ENCODE measurements around the gene TTLL9.

TTLL9 gene

DNA sequence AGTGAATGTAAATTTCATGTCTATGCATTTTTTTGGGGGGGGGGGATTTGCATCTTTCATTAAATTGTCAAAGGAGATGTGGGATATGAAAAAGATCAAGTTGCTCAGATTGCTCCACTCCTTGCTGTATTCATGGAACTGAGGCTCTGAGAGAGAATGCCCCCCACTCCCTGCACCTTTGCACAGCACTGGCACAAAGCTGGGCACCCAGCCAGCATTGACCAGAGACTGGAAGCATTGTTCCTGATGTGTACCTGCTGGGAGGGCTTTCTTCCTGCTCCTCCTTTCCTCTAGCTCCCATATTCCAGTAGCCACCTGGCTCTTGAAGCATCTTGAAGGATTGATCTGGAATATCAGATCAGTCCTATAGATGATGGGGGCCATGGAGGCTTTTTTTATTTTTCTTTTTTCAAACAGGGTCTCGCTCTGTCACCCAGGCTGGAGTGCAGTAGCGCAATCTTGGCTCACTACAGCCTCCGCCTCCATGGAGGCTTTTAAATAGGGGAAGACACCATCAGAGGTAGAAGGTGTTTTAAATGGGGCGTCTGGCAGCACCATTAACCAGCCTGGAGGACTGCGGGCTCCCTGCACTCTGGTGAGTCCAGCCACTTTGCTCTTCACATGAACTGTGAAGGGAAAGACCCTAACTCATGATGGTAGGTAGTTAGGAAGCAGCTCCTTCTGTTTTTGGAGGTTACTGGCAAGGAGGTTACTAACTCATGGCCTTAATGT, 11.0 kb upstream of the TTLL9 start:
- no peak for DNase-seq

DNA sequence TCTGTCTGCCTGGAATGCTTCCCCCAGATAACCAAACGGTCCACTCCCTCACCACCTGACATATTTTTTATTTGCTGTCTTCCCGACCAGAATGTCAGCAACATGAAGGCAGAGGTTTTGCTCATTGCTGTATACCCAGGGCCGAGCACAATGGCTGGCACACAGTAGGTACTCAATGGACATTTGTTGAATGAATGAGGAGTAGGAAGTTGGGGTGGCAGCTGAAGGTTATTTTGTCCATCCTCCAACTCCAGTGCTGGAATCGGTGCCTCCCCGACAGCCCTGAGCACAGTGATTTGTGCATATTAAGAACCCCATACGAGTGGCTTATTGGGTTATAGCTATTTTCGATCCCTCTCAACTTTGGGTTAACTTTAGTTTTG, 10.4 kb upstream of the TTLL9 start:
- no peak for DNase-seq

DNA sequence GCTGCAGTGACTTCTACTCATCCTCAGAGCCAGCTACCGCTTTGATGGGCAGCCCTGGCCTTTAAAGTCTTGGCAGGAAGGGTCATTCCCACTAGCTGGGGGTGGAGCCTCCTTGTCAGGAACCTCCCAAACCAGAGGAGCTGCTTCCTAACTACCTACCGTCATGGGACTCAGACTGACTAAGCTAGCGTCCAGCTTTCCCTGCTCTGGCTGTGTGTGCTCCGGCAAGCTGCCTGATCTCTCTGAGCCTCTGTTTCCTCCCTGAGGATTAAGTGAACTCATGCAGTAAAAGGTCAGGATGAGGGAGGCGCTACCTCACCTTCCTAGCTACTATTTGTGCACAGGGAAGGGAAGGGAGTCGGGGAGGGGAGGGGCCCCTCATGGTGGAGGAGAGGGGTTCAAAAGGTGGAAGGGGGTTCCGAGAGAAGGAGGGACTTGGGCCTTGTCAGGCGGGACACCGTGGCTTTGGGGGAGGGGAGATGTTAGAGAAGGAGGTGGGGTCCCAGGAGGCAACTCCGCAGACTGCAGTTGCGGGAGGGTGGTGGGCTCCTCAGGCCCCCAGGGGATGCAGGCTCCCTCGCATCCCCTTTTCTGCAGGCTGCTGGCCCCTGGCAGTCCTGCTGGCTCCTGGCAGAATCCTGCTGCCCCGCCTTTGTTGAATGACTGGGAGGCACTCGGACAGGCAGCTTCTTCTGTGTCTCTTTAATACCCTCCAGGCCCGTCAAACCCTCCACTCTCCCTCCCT, 9.9 kb upstream of the TTLL9 start:
- DNase-seq: peak; percentile 15

DNA sequence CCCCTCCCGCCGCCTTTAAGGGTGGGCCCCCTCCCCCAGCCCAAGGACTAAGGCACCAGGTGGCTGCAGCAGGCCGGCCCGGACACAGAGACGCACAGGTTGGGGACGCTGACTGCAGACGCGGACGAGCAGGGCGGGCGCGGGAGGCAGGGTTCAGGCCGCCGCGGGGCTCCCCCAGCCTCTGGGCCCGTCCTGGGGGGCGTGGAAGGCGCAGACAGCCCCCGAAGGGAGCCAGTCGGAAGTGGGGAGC, 9.4 kb upstream of the TTLL9 start:
- DNase-seq: peak; percentile 40

DNA sequence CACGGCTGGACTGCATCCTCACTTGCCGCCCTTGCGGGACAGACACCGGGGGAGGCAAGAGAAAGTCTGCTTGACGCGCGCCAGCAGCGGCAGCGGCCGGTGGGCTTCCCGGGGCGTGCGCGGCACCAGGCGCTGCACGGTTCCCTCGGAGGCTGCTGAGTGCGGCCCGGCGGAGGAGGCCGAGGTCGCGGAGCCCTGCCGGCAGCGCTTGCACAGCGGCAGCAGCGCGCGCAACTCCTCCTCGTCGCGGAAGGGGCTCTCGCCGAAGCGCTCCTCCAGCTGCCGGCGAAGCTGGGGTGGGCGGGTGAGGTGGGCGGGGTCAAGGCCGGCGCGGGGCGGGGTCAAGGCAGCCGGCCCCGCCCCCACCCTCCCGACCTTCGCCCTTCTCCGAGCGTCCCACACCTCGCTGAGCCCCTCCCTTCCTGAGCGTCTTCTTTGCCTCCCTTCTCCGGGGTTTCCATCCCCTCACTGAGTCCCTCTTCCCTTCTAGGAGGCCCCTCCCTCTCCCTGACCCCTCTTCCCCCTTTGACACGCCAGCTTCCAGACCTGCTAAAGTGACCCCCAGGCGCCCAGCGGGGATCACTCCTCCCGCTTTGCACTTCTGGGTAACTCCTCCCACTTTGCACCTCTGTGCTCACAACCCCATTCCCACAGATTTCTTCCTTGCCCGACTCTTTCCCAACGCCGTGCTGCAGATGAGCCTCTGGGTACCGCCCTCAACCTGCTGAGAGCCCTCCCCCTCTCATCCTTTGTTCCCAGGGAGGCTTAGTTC, 8.9 kb upstream of the TTLL9 start:
- DNase-seq: peak; percentile 76

DNA sequence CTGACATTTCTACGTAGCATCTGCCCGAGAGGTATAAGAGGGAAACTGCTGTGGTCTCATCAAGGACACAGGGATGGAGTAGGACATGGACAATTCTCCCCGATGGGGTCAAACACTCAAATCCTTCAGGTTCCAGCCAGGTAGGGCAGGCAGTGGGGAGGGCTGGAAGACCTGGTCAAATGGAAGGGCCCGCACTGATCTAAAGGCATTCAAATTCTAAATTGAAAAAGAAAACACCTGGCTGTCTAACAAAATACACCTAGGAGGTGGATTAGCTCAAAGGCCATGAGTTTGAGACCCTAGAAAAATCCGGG, 8.3 kb upstream of the TTLL9 start:
- no peak for DNase-seq

DNA sequence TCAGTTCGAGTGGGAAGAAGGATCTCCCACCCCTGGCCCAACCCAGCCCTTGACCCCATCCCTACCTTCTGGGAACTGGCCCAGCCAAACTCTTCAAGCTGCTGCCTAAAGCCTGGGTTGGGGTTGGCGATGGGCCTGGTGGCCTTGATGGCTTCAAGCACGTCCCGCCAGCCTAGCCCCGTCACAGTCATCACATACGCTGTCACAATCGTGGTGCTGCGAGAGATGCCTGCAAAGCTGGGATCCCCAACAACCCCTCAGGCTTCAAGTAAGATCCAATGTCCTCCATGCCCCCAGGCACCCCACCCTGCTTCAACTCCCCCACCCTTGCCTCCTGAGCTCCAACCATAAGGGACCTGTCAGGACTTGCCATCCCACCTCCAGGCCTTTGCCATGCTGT, 7.9 kb upstream of the TTLL9 start:
- DNase-seq: no peak

DNA sequence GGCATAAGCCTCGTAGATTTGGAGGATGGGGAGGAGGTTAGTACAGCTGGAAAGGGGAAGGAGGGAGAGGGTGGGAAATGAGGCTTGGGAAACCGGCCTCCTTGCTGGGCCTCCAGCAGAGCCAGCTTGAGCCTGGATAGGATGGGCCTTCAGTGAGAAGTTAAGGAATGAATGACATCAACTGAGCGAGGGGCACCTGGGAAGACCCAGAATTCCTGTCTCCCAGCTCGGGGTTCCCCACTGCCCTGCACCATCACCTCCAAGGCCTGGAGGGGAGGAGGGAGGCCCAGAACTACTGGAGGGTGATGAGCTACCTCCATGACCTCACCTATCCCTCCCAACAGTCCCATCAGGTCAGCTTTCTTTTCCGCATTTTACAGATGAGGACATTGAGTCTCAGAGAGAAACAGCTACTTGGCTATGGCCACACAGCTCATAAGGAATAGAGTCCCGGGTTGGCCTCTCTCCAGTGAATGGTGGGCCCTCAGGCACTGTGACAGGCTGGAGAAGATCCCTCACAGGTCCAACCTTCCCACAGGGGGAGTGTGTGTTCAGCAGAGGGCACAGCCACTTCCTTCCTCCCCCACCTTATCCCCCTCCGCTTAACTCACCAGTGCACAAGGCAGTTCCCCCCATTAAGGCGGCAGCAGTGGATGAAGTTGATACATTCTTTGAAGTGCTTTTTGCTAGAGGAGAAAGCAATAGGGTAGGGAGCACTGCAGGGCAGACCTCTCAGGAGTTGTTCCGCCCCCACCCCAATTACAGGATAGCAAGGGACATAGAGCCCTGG, 6.9 kb upstream of the TTLL9 start:
- DNase-seq: no peak

DNA sequence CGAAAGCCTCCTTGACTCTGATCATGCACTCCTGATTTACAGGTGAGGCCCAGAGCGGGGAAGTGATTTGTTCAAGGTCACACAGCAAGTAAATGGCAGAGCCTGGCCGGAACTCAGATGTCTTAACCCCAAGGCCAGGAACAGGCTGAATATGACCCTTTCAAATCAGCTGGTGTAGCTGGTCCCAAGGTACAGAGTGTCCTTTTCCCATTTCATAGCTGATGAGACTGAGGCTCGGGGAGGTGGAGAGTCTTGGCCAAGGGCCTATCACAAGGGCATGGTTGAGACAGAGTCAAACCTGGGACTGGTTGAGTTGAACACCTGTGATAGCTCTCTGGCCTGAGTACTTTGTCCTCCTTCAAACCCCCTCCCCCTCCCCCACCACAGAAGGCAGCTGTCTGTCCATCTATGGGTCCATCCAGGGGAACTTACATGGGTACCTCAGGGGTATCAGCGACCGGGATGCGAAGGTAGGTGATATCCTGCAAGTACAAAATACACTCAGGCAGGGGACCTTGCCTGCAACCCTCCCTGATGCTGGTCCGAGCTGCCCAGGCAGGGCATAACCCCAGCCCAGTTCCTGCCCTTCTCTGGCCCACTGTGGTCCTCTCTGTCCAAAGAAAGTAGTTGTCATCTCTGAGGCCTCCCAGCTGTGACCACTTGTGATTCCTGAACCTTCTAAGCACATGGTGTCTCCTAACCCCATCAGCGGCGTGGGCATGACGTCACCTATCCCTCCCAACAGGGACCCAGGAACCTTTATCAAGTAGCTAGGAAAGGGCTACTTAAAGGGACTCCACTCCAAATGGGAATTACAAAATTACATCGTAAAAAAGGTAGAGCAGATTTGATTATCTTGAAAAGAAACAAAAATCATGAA, 5.7 kb upstream of the TTLL9 start:
- DNase-seq: no peak

DNA sequence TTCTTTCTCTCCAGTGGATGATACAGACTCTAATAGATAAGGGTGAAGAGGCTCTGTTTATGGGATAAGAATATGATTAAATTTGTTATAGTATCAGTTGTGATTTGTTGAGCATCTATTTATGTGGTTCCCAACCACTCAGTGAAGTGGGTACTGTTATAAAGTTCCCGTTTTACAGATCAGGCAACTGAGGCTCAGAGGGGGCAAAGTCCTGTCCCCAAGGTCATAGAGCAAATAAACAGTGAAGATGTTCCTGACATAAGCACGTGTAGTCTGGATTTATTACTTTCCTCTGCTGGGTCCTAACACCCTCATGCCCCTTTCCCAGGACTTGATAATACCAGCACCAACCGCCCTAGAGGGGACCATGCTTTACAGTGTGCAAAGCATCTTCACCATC, 4.2 kb upstream of the TTLL9 start:
- no peak for DNase-seq

DNA sequence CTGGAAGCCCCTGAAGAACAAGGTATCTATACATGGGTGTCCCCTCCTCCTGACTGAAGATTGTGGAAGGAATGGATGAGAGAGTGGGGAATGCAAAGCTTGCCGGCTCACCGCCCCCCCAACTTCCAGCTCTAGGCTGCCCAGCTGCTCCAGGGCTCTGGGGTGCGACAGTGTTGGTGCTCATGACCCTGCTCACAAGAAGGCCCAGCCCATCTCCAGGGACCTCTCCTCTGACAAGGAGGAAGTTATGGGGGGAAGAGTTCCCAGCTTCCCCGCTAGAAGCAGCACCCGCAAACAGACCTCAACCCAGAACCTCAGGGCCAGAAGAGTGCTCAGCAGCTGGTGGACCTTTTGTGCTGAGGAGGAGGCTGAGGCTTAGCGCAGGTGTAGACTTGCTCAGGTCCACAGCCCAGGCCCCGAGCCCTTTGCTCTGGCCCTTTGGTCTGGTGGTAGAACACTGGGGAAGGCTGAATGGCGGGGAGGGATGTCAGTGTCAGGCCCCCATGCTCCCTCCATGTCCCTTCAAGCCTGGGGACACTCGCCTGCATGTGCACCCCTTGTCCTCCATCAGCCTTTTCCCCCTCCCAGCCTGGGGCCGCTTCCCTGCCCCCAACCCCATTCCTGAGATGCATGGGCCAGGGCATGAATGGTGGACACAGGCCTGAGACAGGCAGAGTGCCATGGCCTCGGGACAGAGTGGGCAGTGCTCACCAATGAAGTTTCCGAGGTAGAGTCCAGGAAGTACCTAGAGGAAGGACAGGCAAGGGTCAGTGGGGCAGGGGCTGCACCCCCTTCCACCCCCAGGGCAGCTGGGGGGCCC, 1.4 kb upstream of the TTLL9 start:
- no peak for DNase-seq

DNA sequence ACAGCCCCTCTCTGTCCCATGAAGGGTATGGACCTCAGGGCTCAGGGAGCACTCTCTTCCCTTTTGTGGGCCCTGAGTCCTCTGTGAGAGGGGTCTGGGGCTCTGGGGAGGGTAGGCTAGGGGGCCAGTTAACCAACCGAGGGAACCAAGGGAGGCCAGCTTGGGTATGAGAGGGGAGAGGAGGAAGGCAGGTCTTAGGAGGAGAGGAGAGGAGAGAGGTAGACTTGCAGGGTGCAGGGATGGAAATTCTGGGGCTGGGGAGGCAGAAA, 827 bp upstream of the TTLL9 start:
- no peak for DNase-seq

DNA sequence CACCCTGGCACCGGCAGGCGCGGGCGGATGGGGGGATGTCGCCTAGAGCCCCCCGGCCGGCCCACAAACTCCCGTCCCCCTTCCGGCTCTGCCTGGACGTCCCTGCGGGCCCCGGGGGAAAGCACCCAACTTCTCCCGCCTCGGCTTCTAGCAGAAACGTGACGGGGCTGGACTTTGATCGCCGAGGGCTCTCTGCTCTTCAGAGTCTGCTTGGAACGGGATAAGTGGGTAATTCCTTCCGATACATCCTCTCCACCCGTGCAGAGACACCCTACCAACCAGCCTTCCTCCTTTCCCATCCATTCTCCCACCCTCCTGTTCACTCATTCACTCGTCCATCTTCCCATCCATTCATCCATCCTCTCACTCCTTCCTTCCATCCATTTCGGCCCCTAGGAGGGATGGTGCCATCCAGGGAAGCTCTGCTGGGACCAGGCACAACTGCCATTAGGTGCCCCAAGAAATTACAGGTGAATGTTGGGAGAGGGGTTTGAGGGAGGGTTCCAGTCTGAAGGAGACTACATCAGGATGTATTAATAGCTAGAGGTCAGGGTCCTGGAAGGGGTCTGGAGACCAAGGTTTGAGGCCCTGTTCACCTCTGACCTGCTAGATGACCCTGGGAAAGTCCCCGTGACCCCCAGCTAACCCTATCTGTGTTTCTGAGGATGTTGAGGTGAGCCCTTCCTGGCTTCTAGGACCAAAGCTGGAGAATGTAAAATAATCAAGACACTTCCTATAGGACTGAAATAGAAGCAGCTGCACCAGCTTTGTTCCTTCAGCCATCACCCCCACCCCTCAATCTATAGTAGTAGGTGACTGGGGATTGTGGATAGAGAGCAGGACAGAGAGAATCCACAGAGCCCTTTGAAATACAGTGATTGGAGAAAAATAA, 538 bp downstream of the TTLL9 start:
- no peak for DNase-seq

DNA sequence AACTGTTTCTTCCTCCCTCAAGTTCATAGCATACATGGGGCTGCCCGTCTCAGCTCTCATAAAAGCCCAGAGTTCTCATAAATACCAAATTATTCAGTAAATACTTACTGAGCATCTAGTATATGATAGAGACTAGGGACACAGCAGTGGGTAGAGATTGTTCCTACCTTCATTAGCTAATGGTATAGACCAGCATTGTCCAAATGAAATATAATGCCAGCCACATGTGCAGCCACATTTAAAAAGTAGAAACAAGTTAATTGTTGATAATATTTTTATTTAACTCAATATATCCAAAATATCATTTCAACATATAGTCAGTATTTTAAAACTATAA, 1.2 kb downstream of the TTLL9 start:
- DNase-seq: no peak

DNA sequence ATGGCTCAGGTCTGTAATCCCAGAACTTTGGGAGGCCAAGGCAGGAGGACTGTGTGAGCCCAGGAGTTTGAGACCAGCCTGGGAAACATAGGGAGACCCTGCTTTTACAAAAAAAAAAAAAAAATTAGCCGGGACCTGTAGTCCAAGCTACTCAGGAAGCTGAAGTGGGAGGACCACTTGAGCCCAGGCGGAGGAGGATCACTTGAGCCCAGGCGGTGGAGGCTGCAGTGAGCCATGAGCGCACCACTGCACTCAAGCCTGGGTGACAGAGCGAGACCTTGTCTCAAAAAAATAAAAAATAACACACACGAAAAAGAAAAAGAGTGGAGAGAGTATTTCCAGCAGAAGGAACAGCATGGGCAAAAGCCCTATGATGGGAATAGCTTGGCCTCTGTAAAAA, 2.0 kb downstream of the TTLL9 start:
- peak; percentile 32 for DNase-seq

DNA sequence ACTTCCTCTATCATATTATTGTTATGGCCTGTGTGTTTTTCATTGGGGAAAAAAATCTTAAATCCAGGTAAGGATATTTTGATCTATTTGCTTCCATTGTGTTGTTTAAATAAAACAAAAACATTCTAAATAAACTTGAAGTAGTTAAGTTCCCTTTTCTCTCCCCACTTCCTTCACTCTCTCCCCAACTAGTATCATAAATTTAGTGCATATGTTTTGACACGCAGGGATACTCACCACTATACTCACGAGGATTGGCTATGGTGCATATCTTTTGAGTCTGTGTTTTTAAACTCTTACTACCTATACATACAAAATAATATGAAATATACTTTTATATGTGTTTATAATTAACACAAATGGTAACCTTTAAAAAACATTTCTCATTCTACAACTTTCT, 5.2 kb downstream of the TTLL9 start:
- DNase-seq: no peak

DNA sequence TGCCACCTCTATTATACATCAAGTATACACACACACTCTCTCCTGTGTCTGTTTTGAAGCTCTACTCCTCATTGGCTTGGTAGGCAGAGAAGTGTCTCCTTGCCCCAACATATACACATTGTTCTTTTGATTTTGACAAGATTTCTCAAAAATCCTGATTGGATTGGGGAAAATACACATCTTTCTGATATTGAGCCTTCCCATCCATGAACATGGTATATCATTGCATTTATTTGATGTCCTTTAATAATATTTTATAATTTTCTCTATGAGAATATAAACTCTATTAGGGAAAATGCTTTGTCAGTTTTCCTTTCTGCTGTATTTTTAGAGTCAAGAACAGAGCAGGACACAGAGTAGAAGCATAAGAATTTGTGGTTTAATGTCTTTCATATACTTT, 7.2 kb downstream of the TTLL9 start:
- DNase-seq: no peak

DNA sequence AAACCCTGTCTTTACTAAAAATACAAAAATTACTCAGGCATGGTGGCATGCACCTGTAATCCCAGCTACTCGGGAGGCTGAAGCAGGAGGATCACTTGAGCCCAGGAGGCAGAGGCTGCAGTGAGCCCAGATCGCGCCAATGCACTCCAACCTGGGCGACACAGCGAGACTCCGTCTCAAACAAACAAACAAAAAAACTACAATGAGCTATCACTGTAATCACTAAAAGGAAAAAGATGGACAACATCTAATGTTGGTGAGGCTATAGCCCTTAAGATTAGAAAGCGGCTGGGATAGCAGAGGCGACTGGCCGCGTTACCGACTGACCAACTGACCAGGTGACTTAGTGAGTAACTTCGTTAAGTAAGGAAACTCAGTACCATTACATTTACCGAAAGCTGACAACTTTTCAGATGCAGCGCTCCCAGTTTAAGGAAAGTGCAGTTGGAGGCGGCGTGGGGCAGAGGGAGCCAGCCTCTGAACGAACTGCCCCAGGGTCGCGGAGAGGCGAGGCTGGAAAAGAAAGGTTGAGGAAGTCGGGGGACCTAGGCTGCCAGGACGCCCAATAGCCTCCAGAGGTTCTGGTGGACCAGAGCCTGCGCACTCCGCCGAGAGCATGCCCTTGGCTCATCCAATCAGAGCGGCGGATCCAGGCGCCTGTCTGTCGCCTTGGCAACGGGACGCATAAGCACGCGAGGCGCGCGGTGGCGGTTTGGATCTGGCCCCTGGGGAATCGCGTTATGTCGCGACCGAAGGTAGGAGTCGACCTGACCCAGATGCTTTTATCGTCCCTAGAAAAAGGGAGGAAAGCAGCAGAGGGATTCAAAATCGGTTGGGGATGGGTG, 8.9 kb downstream of the TTLL9 start:
- DNase-seq: peak; percentile 86

DNA sequence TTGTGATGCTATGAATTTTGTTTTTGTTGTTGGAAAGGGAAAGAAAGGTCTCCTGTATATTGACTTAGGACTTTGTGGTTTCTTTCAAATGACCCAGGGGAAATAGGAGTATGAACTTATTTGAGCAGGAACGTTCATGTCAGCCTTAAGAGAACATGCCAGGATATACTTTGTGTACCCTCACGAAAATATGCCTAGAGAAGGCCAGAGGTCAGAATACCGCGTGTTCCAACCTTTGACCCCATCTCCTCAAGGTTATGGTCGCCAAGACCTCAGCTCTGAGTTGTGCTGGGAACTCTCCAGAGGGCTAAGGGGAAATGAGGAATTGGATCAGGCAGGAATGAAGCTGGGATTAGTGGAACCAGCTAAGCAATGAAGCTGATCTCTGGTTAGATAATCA, 11.5 kb downstream of the TTLL9 start:
- no peak for DNase-seq

DNA sequence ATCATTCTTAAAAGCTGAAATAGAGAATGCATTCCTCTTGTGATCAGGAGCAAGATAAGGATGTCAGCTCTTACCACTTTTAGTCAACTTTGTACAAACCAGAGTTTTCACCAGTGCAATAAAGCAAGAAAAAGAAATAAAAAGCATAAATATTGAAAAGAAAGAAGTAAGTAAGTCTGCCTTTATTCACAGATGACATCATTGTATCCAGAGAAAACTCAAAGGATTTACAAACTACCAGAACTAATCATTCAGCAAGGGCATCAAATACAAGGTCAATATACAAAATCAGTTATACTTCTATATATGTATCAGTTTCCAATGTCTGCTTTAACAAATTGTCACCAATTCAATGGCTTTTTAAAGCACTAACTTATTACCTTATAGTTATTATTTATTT, 13.4 kb downstream of the TTLL9 start:
- DNase-seq: no peak
